Spinal cord (tissue), 10 donors: ENCODE data around the gene TNIK. TPM values are rescaled to one million over a fixed set of nuclear protein-coding genes. Genes with fewer than 3 reads are reported as not detected.

Experiments
- DNase-seq, 6 donors: peaks; one replicate each; pipeline versions ENCODE4 v3.0.0 to v3.0.0-alpha.2; 2013 to 2015; ENCODE audit warnings: low spot score in 6 of 6, low read depth in 4 of 6
- H3K27ac ChIP-seq: one replicate; pipeline ENCODE4 v1.5.1; 2013; ENCODE audit warnings: low read depth, low read length, control low read depth
- H3K27me3 ChIP-seq: one replicate; pipeline ENCODE4 v1.6.1; 2013; ENCODE audit warnings: low read length; ENCODE audit not compliant: control insufficient read depth, insufficient read depth
- H3K36me3 ChIP-seq: one replicate; pipeline ENCODE4 v1.6.1; 2013; ENCODE audit warnings: low read length; ENCODE audit not compliant: control insufficient read depth, insufficient read depth
- H3K4me1 ChIP-seq: one replicate; pipeline ENCODE4 v1.6.1; 2013; ENCODE audit warnings: low read length; ENCODE audit not compliant: control insufficient read depth, insufficient read depth
- H3K4me3 ChIP-seq: one replicate; pipeline ENCODE4 v1.5.1; 2013; ENCODE audit warnings: low read depth, low read length, control low read depth
- H3K9me3 ChIP-seq: one replicate; pipeline ENCODE4 v1.6.1; 2013; ENCODE audit warnings: low read length; ENCODE audit not compliant: control insufficient read depth, insufficient read depth
- WGBS: methylation state at CpG from one replicate; pipeline ENCODE4 v1.1.5; 2013; ENCODE audit warnings: missing lambda C conversion rate; ENCODE audit not compliant: insufficient coverage; 5-methylcytosine and 5-hydroxymethylcytosine counted together
- polyA plus RNA-seq, 2 donors: library from polyadenylated mRNA; unstranded; fragments of 120-200 nt; gene quantifications; one replicate each; pipeline ENCODE4 v1.2.1, GENCODE V29; 2013; ENCODE audit not compliant: insufficient read length in 2 of 2
- total RNA-seq, 2 donors: library from RNA; depleted of rRNA in 1 of 2; stranded (reverse); fragments of 120-200 nt in 1 of 2; fragments of >200 nt in 1 of 2; gene quantifications; one replicate each; pipeline versions ENCODE4 v1.2.3 to v1.2.4, GENCODE V29; 2013 to 2014
- donor health status: healthy.

Gene TNIK
- total and polyA plus RNA-seq, 4 donors: 38.3 to 105 (median 88.5) TPM

DNA sequence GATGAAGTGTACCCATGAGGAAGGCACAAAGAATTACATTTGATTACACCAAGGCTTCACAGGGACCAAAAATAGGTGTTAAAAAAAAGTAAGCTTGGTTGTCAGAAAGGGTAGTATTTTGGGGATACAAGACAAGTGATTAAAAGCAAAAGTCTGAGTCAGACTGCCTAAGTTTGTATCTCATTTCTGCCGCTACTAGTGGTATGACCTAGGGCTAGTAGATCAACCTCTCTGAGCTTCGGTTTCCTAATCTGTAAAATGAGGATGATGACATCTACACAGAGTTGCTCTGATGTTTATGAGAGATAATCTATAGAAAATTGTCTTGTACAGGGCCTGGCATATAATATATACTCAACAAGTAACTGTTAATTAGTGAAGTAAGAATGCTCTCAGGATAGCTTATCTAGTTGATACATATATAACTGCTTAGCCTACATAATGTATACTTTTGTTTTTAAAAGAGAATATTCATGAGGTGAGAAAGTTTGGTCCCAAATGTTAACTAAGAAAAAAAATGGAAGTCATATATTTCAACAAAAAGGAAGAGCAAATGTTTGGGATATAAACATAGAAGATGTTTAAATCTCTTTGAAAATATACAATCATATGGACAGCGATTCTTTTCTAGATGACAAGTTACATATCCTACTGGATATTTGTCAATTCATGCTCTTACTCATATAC, 270.7 kb downstream of the TNIK start:
- Histone ChIP-seq H3K4me3 (no peak overlapping the region), H3K27me3 (no peaks in the 10 kb centered on the region), H3K36me3 (no peaks in the 10 kb centered on the region), H3K4me1 (no peaks in the 10 kb centered on the region), H3K27ac (no peak overlapping the region), H3K9me3 (no peaks in the 10 kb centered on the region)
- no peak for DNase-seq
- 100% methylated on average over 1 of the region's 3 CpGs for WGBS

DNA sequence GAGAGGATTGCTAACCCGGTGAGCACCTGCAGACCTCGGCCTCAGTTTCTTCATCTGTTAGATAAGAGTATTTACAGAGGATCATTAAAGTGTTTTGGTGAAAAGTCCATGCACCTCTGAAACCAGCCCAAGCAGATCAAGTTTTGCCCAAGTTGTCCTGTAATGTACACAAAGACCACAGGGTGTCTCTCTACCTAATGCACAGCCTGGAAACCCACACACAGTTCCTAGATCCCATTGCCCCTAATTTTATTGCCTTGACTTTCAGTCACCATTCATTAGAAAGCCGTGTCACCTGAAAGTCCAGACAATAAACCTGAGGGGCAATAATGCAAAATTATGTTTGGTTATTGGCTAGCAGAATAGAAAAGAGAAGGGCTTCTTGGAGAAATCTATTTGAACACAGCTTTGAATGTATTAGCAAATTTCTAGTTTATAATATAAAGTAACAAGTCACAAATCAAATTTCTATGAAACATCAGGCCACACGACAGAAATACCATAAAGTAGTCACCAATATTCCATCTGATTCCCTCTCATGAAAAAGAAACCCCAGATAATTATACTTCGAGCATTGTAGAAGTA, 272.4 kb downstream of the TNIK start:
- H3K9me3 ChIP-seq: no peaks in the 10 kb centered on the region
- no peaks in the 10 kb centered on the region for H3K4me1 ChIP-seq
- no peak overlapping the region for H3K27ac ChIP-seq
- peak in 5 of 6 donors; percentile 12 to 83 (median 30) for DNase-seq
- H3K27me3 ChIP-seq: no peaks in the 10 kb centered on the region
- H3K4me3 ChIP-seq: no peak overlapping the region
- H3K36me3 ChIP-seq: no peaks in the 10 kb centered on the region
- no CpG with 5 or more reads among the region's 5 CpGs for WGBS

DNA sequence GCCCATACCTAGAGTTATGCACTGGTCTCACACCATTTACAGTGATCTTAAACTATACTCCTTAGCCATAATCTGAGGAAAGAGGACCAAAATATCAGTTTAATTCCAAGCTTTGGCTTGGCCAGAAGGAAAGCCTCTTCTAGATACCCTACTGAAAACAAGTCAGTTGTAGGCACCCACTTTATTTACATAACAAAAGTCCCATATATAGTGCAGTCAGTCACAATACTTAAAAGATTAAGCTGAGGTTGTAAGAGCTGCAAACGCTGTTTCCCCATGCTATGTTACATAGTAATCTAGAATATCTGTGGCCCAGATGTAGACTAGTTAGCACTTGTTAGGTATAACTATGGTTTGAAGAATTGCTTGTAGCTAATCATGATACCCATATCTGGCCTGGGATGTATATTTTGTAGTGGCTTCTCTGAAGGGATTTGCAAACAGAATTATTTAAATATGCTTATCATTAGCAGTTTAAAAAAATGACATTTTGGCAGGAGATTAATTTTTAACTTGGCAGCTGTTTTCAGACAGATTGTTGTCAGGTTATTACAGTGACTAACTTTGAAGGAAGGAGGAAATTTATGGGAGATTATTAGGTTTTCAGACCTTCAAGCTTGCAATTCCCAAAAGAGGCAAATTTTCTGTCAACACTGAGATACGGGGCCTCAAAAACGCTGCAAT, 273.2 kb downstream of the TNIK start:
- WGBS: no CpG with 5 or more reads among the region's 3 CpGs
- H3K27me3 ChIP-seq: no peaks in the 10 kb centered on the region
- H3K9me3 ChIP-seq: no peaks in the 10 kb centered on the region
- H3K4me3 ChIP-seq: no peak overlapping the region
- H3K4me1 ChIP-seq: no peaks in the 10 kb centered on the region
- H3K27ac ChIP-seq: no peak overlapping the region
- peak in 1 of 6 donors; percentile 44 for DNase-seq
- no peaks in the 10 kb centered on the region for H3K36me3 ChIP-seq

DNA sequence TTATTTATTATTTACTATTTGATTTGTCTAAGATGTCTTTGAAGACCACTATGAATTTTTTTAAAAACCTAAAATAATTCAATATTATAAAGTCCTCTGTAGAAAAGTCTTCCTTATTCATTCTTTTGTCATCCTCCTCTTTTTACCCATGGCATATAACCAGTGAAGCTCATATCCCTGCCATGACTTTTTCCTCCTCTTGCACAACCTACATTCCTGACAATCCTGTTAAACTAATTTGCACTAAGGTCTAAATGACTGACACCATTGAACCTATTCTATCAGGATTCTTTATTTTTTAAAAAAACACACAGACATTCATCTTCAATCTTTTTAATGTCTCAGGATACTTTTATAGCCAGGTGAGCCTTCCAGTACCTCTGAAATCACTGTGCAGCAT, 273.8 kb downstream of the TNIK start:
- no peaks in the 10 kb centered on the region for H3K36me3 ChIP-seq
- no peaks in the 10 kb centered on the region for H3K9me3 ChIP-seq
- H3K27ac ChIP-seq: no peak overlapping the region
- H3K4me1 ChIP-seq: no peaks in the 10 kb centered on the region
- no peaks in the 10 kb centered on the region for H3K27me3 ChIP-seq
- no peak overlapping the region for H3K4me3 ChIP-seq
- DNase-seq: no peak

DNA sequence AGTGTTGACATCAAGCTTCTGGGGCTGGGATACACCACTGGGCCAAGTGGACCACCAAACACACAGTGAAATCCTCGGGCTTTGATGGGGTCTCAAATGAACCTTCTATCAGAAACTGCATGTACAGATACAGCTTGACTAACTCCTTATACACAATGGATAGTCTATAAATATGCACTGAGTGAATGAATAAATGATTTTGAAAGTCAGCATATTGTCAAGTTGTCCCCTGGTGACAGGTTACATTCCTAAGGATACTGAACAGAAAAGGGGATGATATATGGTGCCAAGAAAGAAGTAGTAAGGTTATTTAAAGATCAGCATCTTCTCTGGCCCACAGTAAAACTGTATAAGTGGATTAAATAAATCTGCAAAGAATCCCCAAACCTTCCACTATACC, 274.2 kb downstream of the TNIK start:
- Histone ChIP-seq H3K36me3 (no peaks in the 10 kb centered on the region), H3K9me3 (no peaks in the 10 kb centered on the region), H3K27me3 (no peaks in the 10 kb centered on the region), H3K4me3 (no peak overlapping the region), H3K27ac (peak overlapping the region; percentile 13), H3K4me1 (no peaks in the 10 kb centered on the region)
- no CpG with 5 or more reads among the region's 1 CpG for whole genome bisulfite sequencing
- no peak for DNase-seq

DNA sequence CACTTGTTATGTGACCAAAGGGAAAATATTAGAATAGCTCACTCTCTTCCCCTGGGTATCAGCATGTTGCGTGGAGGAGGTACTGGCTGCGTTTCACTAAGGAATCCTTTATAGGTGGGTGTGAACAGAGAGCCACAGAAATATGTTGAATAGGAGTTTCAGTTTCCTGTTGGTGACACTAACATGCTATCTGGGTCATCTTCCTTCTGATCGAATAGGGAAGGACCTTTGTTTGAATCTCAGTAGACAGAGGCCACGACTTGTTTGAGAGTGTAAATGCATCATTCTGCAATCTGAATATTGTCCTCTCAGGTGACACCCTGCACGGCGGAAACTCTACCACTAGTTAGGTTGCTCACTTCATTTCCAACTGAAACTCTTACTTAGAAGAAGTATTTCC, 275.8 kb downstream of the TNIK start:
- Histone ChIP-seq H3K27me3 (no peaks in the 10 kb centered on the region), H3K27ac (no peak overlapping the region), H3K4me3 (no peak overlapping the region), H3K9me3 (no peaks in the 10 kb centered on the region), H3K36me3 (peaks cover 5% of the 10 kb centered on the region), H3K4me1 (no peaks in the 10 kb centered on the region)
- no peak for DNase-seq
- 100% methylated on average over 3 of the region's 6 CpGs for WGBS

DNA sequence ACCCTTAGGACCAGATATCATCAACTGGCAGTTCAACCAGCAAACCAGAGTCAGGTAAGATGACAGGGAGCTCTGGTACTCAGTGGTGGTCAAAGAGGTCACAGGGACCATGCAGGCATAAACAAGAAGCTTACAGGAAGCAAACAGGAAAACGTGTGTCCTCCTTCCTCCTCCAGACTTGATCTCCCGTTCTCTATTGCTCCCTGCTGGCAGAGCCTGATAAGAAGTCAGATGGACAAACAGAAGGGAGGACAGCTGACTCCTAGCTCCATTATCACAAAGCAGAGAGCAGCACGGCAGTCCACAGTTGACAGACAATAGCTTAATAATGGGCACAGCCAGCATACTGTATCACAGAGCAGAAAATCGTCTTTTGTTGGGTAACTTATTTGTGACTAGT, 277.2 kb downstream of the TNIK start:
- Histone ChIP-seq H3K9me3 (no peaks in the 10 kb centered on the region), H3K4me3 (no peak overlapping the region), H3K27me3 (no peaks in the 10 kb centered on the region), H3K4me1 (no peaks in the 10 kb centered on the region), H3K36me3 (peaks cover 8% of the 10 kb centered on the region), H3K27ac (no peak overlapping the region)
- DNase-seq: no peak
- whole genome bisulfite sequencing: 47% methylated on average over 2 of the region's 4 CpGs

DNA sequence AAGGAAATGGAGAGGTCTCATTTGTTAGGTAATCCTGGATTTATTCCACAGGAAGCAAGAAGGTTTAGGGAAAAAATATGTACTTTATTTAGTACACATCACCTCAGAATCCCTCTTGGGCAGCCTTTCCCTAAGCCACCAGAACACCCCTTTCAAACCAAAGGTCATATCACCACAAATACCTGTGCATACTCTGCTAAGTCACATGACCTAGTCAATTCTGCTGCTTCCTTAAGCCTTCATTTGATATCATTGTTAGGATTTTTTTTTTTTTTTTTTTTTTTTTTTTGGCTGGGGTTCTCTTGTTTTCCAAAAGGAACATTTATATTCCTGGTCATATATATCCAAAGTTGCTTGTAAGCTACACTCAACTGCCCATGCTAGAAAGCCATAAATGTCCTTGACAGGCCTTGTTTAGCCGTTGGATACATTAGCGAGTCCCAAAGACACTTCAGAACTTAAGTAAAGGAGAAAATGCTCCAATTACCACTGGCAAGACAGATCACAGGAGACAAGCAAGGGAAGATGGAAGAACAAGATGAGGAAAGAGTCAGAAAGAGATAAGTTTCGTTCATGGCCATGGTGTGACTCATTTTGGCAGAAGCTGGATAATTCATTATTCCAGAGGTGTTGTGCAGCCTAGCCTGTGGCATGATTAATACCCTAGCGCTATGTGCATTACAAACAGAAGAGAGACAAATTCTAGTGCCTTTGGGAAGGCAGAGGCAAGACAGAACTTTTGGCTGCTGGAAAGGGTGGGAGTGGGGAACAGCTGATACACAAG, 278.1 kb downstream of the TNIK start:
- Histone ChIP-seq H3K4me1 (no peaks in the 10 kb centered on the region), H3K27me3 (no peaks in the 10 kb centered on the region), H3K36me3 (peaks cover 8% of the 10 kb centered on the region), H3K9me3 (no peaks in the 10 kb centered on the region), H3K4me3 (no peak overlapping the region), H3K27ac (no peak overlapping the region)
- 60% methylated on average over 1 of the region's 4 CpGs for WGBS
- DNase-seq: peak in 1 of 6 donors; percentile 26

DNA sequence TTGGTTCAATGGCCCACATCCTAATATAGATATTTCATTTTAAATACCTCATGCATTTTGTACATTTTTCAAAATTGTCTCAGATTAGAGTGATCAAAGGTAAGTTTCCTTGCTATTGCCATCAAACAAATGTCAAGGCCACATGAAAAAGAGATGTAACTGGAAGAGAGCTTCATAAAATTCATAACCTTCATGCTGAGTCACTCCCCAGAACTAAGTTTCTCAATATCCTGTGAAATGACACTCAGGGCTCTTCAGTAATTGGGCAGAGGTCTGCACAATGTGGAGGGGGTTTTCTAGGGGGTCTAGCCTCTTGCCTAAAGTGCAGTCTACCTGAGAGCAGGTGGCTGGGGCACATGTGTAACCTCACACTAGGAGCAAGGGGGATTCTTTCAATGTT, 281.5 kb downstream of the TNIK start:
- no peak for DNase-seq
- no peaks in the 10 kb centered on the region for H3K9me3 ChIP-seq
- H3K36me3 ChIP-seq: peaks cover 12% of the 10 kb centered on the region
- H3K4me1 ChIP-seq: peaks cover 6% of the 10 kb centered on the region
- H3K4me3 ChIP-seq: no peak overlapping the region
- no peaks in the 10 kb centered on the region for H3K27me3 ChIP-seq
- no peak overlapping the region for H3K27ac ChIP-seq
